Suppressor macrophage treated with lipopolysaccharide for 4 hours (primary cell): ENCODE results near the gene PRKCB.
A peak's percentile ranks its signal among the peaks of the same experiment; 100 is the strongest.
"Not testable (repeated sequence)": the region's sequence is repeated elsewhere in the genome, so short reads cannot be mapped to it uniquely, and the experiment has no call there.

Source experiments
- DNase-seq: peaks from one replicate; pipeline ENCODE4 v3.0.0-alpha.2; 2020

The PRKCB gene

GRCh38 chr16:23905027-23905426, 69.2 kb downstream of the PRKCB start:
- no peak for DNase-seq

GRCh38 chr16:23907457-23907902, 71.7 kb downstream of the PRKCB start:
- no peak for DNase-seq

GRCh38 chr16:23907903-23908302, 72.1 kb downstream of the PRKCB start:
- no peak for DNase-seq

GRCh38 chr16:23908790-23909189, 73.0 kb downstream of the PRKCB start:
- DNase-seq, result no peak

- no peak for DNase-seq
These were observed 74.1 kb downstream of the PRKCB start for GRCh38 chr16:23909792-23910418.

- DNase-seq, result no peak
These were observed 79.3 kb downstream of the PRKCB start for GRCh38 chr16:23914946-23915530.

- not testable (repeated sequence) for DNase-seq
These were observed 80.8 kb downstream of the PRKCB start for GRCh38 chr16:23916552-23916951.

GRCh38 chr16:23917621-23918020, 81.8 kb downstream of the PRKCB start:
- DNase-seq, result no peak

GRCh38 chr16:23920446-23920845, 84.7 kb downstream of the PRKCB start:
- no peak for DNase-seq

- no peak for DNase-seq
These were observed 85.1 kb downstream of the PRKCB start for GRCh38 chr16:23920899-23921298.

- DNase-seq, result no peak
These were observed 86.6 kb downstream of the PRKCB start for GRCh38 chr16:23922406-23922805.

GRCh38 chr16:23924128-23924527, 88.3 kb downstream of the PRKCB start:
- peak; percentile 65 for DNase-seq

- no peak for DNase-seq
These were observed 92.0 kb downstream of the PRKCB start for GRCh38 chr16:23927796-23928195.

GRCh38 chr16:23929237-23929636, 93.5 kb downstream of the PRKCB start:
- DNase-seq, result no peak

GRCh38 chr16:23929856-23930255, 94.1 kb downstream of the PRKCB start:
- no peak for DNase-seq

- no peak for DNase-seq
These were observed 95.0 kb downstream of the PRKCB start for GRCh38 chr16:23930791-23931190.

GRCh38 chr16:23931199-23931598, 95.4 kb downstream of the PRKCB start:
- DNase-seq, result no peak

GRCh38 chr16:23933650-23934049, 97.9 kb downstream of the PRKCB start:
- DNase-seq, result not testable (repeated sequence)

- DNase-seq, result no peak
These were observed 98.9 kb downstream of the PRKCB start for GRCh38 chr16:23934610-23935236.

GRCh38 chr16:23940111-23940510, 104.3 kb downstream of the PRKCB start:
- no peak for DNase-seq

GRCh38 chr16:23941025-23941424, 105.2 kb downstream of the PRKCB start:
- no peak for DNase-seq

GRCh38 chr16:23941963-23942564, 106.3 kb downstream of the PRKCB start:
- DNase-seq, result no peak

GRCh38 chr16:23943604-23944003, 107.8 kb downstream of the PRKCB start:
- no peak for DNase-seq

- no peak for DNase-seq
These were observed 108.6 kb downstream of the PRKCB start for GRCh38 chr16:23944381-23944780.
